ACC112 (cell line): ENCODE measurements around the gene SMCO4.

Experiments
- H2AFZ ChIP-seq: fragments of 200-600 bp; sonication (generic); one replicate; pipeline ENCODE4 v1.6.0; 2017; ENCODE audit warnings: antibody characterized with exemption, low read length; ENCODE audit not compliant: unreplicated experiment
- H3K27ac ChIP-seq: fragments of 200-600 bp; sonication (generic); 2 replicates; pipeline ENCODE4 v1.5.1; 2014; ENCODE audit warnings: low read depth, mild to moderate bottlenecking, antibody characterized with exemption, low read length, moderate library complexity
- H3K27me3 ChIP-seq: fragments of 200-600 bp; sonication (generic); 2 replicates; pipeline ENCODE4 v1.6.1; 2014; ENCODE audit warnings: mild to moderate bottlenecking, antibody characterized with exemption, low read length, moderate library complexity, mixed read lengths; ENCODE audit not compliant: insufficient read depth
- H3K36me3 ChIP-seq: fragments of 200-600 bp; sonication (generic); 2 replicates; pipeline ENCODE4 v1.6.1; 2016; ENCODE audit warnings: mild to moderate bottlenecking, antibody characterized with exemption, low read length, moderate library complexity, mixed read lengths; ENCODE audit not compliant: insufficient read depth
- H3K4me1 ChIP-seq: fragments of 200-600 bp; sonication (generic); one replicate; pipeline ENCODE4 v1.6.1; 2016; ENCODE audit warnings: low read length, mixed read lengths; ENCODE audit not compliant: insufficient read depth, unreplicated experiment, control insufficient read depth
- H3K4me3 ChIP-seq: fragments of 200-600 bp; sonication (generic); 2 replicates; pipeline ENCODE4 v1.5.1; 2014; ENCODE audit warnings: mild to moderate bottlenecking, low read depth, low read length
- H3K79me2 ChIP-seq: fragments of 200-600 bp; sonication (generic); one replicate; pipeline ENCODE4 v1.6.0; 2016; ENCODE audit warnings: low read length; ENCODE audit not compliant: control insufficient read depth, unreplicated experiment, insufficient read depth

Gene SMCO4

DNA sequence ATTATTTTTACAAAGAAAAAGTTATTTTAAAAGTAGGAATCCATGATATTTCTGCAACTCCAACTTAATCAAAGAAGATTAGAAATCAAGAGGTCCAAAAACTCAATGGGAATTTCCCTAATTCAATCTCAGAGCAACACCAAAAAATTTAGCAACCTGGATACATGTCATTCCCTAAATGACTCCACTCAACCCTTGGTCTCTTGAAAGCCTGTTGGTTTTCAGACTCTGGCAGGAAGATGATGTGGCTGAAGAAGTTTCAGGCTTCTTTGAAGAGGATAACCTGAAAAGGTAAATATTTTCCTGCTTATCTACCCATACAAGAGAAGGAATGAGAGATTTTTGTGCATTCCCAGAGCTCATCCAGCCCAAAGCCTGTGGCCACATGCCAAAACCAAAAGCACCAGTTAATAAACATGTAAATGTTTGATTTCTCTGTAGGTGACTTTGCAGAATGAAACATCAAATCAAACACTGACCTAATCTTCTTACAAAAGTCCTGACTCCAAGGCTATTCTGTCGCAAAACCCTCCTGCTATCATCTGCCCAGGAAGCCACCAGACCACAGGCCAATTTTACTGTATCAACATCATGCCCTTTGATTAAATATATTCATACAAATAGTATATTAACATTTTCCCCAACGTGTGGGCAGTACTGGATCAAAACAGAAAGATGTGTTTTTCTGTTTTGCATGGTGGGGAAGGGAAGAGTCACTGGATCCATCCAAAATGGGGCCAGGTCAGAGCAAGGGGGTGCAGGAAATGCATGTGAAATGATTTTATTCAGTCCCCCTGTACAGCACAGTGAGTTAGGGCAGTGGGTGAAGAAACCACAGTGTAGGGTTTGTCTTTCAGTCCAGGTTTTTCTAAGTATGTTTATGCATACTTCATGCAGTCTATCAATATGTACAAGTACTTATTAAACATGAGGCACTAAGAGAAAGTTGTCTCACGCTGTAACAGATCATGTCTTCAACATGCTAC is 38.8 kb downstream of the SMCO4 start:
- Histone ChIP-seq H3K4me1 (no peaks in the 10 kb centered on the region), H2AFZ (no peak overlapping the region), H3K79me2 (no peaks in the 10 kb centered on the region), H3K27ac (no peak overlapping the region), H3K36me3 (no peaks in the 10 kb centered on the region), H3K27me3 (no peaks in the 10 kb centered on the region), H3K4me3 (no peak overlapping the region)

- H3K79me2 ChIP-seq = no peaks in the 10 kb centered on the region
- no peak overlapping the region for H2AFZ ChIP-seq
- H3K27ac ChIP-seq = no peak overlapping the region
- no peaks in the 10 kb centered on the region for H3K27me3 ChIP-seq
- no peaks in the 10 kb centered on the region for H3K4me1 ChIP-seq
- no peak overlapping the region for H3K4me3 ChIP-seq
- H3K36me3 ChIP-seq = no peaks in the 10 kb centered on the region
Measured at GRCh38 chr11:93501856-93502255, 41.3 kb downstream of the SMCO4 start.

GRCh38 chr11:93500759-93501158 is 42.4 kb downstream of the SMCO4 start:
- H3K79me2 ChIP-seq = no peaks in the 10 kb centered on the region
- H2AFZ ChIP-seq = no peak overlapping the region
- no peaks in the 10 kb centered on the region for H3K27me3 ChIP-seq
- H3K4me1 ChIP-seq = no peaks in the 10 kb centered on the region
- H3K36me3 ChIP-seq = no peaks in the 10 kb centered on the region
- H3K27ac ChIP-seq = no peak overlapping the region
- H3K4me3 ChIP-seq = no peak overlapping the region

DNA sequence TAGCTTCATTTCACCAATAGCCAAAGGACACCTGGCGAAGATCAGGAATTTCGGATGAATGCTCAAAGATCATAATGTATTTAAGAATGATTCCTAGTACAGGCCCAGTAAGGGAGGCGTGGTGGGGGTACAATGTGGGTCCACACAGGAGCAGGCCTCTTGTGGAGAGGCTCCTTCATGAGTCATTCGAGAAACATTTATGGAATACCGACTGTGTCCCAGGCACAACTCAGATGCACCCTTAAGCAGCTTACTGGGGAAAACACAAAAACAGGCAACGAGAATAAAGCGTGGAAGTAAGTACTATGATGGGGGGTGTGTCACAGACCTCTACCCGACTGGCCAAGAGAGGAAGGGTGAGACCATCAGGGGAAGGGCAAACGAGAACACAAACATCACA is 44.5 kb downstream of the SMCO4 start:
- Histone ChIP-seq H3K36me3 (no peaks in the 10 kb centered on the region), H3K4me1 (no peaks in the 10 kb centered on the region), H3K4me3 (no peak overlapping the region), H3K27me3 (no peaks in the 10 kb centered on the region), H3K27ac (no peak overlapping the region), H2AFZ (no peak overlapping the region), H3K79me2 (no peaks in the 10 kb centered on the region)

DNA sequence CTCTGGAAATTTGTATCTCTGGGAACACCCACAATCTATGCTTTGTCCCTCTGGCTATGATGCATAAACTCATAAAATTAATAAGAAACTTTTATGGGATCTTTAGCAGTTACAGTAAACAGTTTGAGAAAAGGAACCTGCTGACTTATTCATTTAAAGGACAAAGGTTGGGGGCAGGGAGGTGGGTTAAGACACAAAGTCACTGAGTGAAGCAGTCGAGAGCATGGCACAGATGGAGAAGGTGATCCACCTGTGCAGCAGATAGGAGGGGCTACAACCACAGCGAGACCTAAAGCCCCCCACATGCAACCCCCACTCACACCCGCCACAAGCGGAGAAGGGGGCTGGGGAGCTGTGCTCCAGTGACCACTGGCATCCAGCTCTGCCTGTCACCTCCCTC is 45.0 kb downstream of the SMCO4 start:
- no peak overlapping the region for H3K4me3 ChIP-seq

GRCh38 chr11:93497596-93497995 is 45.6 kb downstream of the SMCO4 start:
- H3K36me3 ChIP-seq = no peaks in the 10 kb centered on the region
- no peak overlapping the region for H3K27ac ChIP-seq
- H3K4me3 ChIP-seq = no peak overlapping the region
- no peaks in the 10 kb centered on the region for H3K79me2 ChIP-seq
- no peaks in the 10 kb centered on the region for H3K4me1 ChIP-seq
- H2AFZ ChIP-seq = no peak overlapping the region
- no peaks in the 10 kb centered on the region for H3K27me3 ChIP-seq

More for the DNA sequence above, 45.0 kb downstream of the SMCO4 start:
- H3K36me3 ChIP-seq = no peaks in the 10 kb centered on the region
- H2AFZ ChIP-seq = no peak overlapping the region
- H3K4me1 ChIP-seq = no peaks in the 10 kb centered on the region
- no peak overlapping the region for H3K27ac ChIP-seq
- H3K27me3 ChIP-seq = no peaks in the 10 kb centered on the region
- H3K79me2 ChIP-seq = no peaks in the 10 kb centered on the region

- no peaks in the 10 kb centered on the region for H3K4me1 ChIP-seq
- H3K27me3 ChIP-seq = no peaks in the 10 kb centered on the region
- H3K27ac ChIP-seq = no peak overlapping the region
- H3K36me3 ChIP-seq = no peaks in the 10 kb centered on the region
- H3K4me3 ChIP-seq = no peak overlapping the region
- no peaks in the 10 kb centered on the region for H3K79me2 ChIP-seq
- no peak overlapping the region for H2AFZ ChIP-seq
Measured at GRCh38 chr11:93494357-93494756, 48.8 kb downstream of the SMCO4 start.

DNA sequence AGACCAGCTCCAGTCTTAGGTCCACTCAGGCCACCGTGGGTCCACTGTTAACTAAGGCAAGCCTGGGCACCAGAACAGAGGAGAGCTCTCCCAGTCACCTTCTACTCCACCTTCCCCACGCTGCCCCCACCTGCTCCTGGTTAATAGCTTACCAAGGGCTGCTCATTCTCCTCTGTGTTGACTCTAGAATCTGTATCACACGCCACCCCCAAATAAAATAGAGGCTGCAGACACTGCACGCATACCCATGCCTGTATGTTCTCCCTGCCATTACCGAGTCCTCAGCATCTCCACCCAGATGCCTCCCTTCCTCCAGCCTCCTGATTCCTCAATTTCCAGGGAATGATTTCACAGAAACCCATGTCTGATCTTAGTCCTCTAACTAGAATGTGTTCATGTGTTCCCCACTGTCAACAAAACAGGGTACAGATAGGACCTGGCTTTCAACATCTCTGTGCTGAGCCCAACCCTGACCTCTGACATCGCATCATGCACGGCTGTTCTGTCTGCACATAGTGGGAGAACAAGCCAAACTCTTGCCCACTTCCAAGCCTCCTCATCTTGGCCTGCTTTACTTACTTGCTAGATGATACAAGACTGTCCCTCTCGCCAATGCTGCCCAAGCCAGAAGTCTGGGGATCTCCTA is 49.8 kb downstream of the SMCO4 start:
- Histone ChIP-seq H3K36me3 (no peaks in the 10 kb centered on the region), H3K79me2 (no peaks in the 10 kb centered on the region), H3K27ac (no peak overlapping the region), H3K4me1 (no peaks in the 10 kb centered on the region), H3K4me3 (no peak overlapping the region), H3K27me3 (no peaks in the 10 kb centered on the region), H2AFZ (no peak overlapping the region)

GRCh38 chr11:93492464-93493251 is 50.5 kb downstream of the SMCO4 start:
- Histone ChIP-seq H3K79me2 (no peaks in the 10 kb centered on the region), H3K4me3 (no peak overlapping the region), H3K36me3 (no peaks in the 10 kb centered on the region), H3K27ac (no peak overlapping the region), H2AFZ (no peak overlapping the region), H3K4me1 (no peaks in the 10 kb centered on the region), H3K27me3 (no peaks in the 10 kb centered on the region)

GRCh38 chr11:93491973-93492372 is 51.2 kb downstream of the SMCO4 start:
- Histone ChIP-seq H3K27ac (no peak overlapping the region), H3K79me2 (no peaks in the 10 kb centered on the region), H3K4me1 (no peaks in the 10 kb centered on the region), H3K36me3 (no peaks in the 10 kb centered on the region), H2AFZ (no peak overlapping the region), H3K4me3 (no peak overlapping the region), H3K27me3 (no peaks in the 10 kb centered on the region)
